HepG2 (cell line): Measurements from ENCODE around the gene SYVN1. TPM values are rescaled to one million over a fixed set of nuclear protein-coding genes. Genes with fewer than 3 reads are reported as not detected.
A peak's percentile ranks its signal among the peaks of the same experiment; 100 is the strongest.

Source experiments
- AGO1 ChIP-seq: fragments of 200-400 bp; formaldehyde crosslinking; IDR thresholded peaks from 2 replicates; pipeline ENCODE4 v1.6.1; 2017; ENCODE audit warnings: mild to moderate bottlenecking, low read depth, low read length, moderate library complexity; ENCODE audit not compliant: poor library complexity, severe bottlenecking
- ESRRA ChIP-seq: sonication (generic); formaldehyde crosslinking; IDR thresholded peaks from 2 replicates; pipeline ENCODE4 v1.5.1; 2020; ENCODE audit warnings: mild to moderate bottlenecking, low read depth, missing genetic modification reagents
- FOXC1 ChIP-seq: sonication (generic); formaldehyde crosslinking; IDR thresholded peaks from 2 replicates; pipeline ENCODE4 v1.8.0; 2022; ENCODE audit warnings: mild to moderate bottlenecking, missing genetic modification reagents, borderline replicate concordance
- LCORL ChIP-seq, 2 experiments: fragments of 450-650 bp in 1 of 2; sonication (generic) in 1 of 2; formaldehyde crosslinking in 1 of 2; IDR thresholded peaks; 2 replicates each; pipeline versions ENCODE4 v1.5.0 to v1.6.1; 2017 to 2020; ENCODE audit warnings: antibody characterized with exemption in 1 of 2, missing genetic modification reagents in 1 of 2
- MIER2 ChIP-seq: IDR thresholded peaks from 2 replicates; pipeline ENCODE4 v1.6.1; 2016; ENCODE audit warnings: missing biosample characterization, missing genetic modification reagents
- NCOA2 ChIP-seq: sonication (generic); formaldehyde crosslinking; IDR thresholded peaks from 2 replicates; pipeline ENCODE4 v1.8.0; 2022; ENCODE audit warnings: inconsistent platforms
- NFKBIZ ChIP-seq: IDR thresholded peaks from 2 replicates; pipeline ENCODE4 v1.6.1; 2018; ENCODE audit warnings: missing genetic modification reagents, missing compliant biosample characterization
- SNRNP70 ChIP-seq: fragments of 200-400 bp; formaldehyde crosslinking; IDR thresholded peaks from 2 replicates; pipeline ENCODE4 v1.6.1; 2017; ENCODE audit warnings: mild to moderate bottlenecking, low read depth, low read length, moderate library complexity
- STAG1 ChIP-seq: sonication (generic); formaldehyde crosslinking; IDR thresholded peaks from 2 replicates; pipeline ENCODE4 v1.4.0; 2020; ENCODE audit warnings: missing genetic modification reagents
- ZBTB20 ChIP-seq: sonication (generic); formaldehyde crosslinking; IDR thresholded peaks from 2 replicates; pipeline ENCODE4 v1.8.1; 2023; ENCODE audit warnings: missing genetic modification reagents, low read depth, mild to moderate bottlenecking, borderline replicate concordance
- ZFP62 ChIP-seq: sonication (generic); formaldehyde crosslinking; IDR thresholded peaks from 2 replicates; pipeline ENCODE4 v1.4.0; 2020; ENCODE audit warnings: missing genetic modification reagents
- ZFX ChIP-seq: sonication (generic); formaldehyde crosslinking; IDR thresholded peaks from 2 replicates; pipeline ENCODE4 v1.4.0; 2020; ENCODE audit warnings: mild to moderate bottlenecking, low read depth, missing genetic modification reagents, moderate library complexity
- ZNF619 ChIP-seq: sonication (generic); formaldehyde crosslinking; IDR thresholded peaks from 2 replicates; pipeline ENCODE4 v1.4.0; 2020; ENCODE audit warnings: mild to moderate bottlenecking, missing genetic modification reagents
- ZNF75D ChIP-seq: sonication (generic); formaldehyde crosslinking; IDR thresholded peaks from 2 replicates; pipeline ENCODE4 v1.8.1; 2023; ENCODE audit warnings: missing genetic modification reagents, mild to moderate bottlenecking, borderline replicate concordance
- polyA plus RNA-seq, 8 experiments: library from polyadenylated mRNA; depleted of rRNA in 3 of 8; stranded (reverse) in 7 of 8; unstranded in 1 of 8; fragments of >200 nt; fragmentation: Illumina TruSeq in 4 of 8; extraction: Trizol in 4 of 8; gene quantifications; 2 replicates each; pipeline versions ENCODE4 v1.2.1 to v1.2.3, GENCODE V29; 2011 to 2016; ENCODE audit warnings: low read depth in 4 of 8, missing spikeins in 1 of 8, mixed read lengths in 1 of 8; ENCODE audit not compliant: insufficient read depth in 1 of 8
- total RNA-seq, 5 experiments: library from RNA; depleted of rRNA; stranded (reverse); fragments of >200 nt; fragmentation: Illumina TruSeq; extraction: Trizol; gene quantifications; 2 replicates each; pipeline ENCODE4 v1.2.3, GENCODE V29; 2016; ENCODE audit warnings: low read depth in 1 of 5
- TF ChIP-seq, protein P1 (sequence below): sonication (generic); formaldehyde crosslinking; IDR thresholded peaks from 2 replicates; pipeline ENCODE4 v1.8.1; 2023; ENCODE audit warnings: mild to moderate bottlenecking, missing genetic modification reagents, borderline replicate concordance
- TF ChIP-seq, protein P2 (sequence below): sonication (generic); formaldehyde crosslinking; IDR thresholded peaks from 2 replicates; pipeline ENCODE4 v1.9.0; 2021; ENCODE audit warnings: missing genetic modification reagents, mild to moderate bottlenecking, borderline replicate concordance
- TF ChIP-seq, protein P3 (sequence below): sonication (generic); formaldehyde crosslinking; IDR thresholded peaks from 2 replicates; pipeline ENCODE4 v1.4.0; 2020; ENCODE audit warnings: mild to moderate bottlenecking, missing genetic modification reagents
- TF ChIP-seq, protein P4 (sequence below): sonication (generic); formaldehyde crosslinking; IDR thresholded peaks from 2 replicates; pipeline ENCODE4 v1.5.0; 2020; ENCODE audit warnings: missing genetic modification reagents, mild to moderate bottlenecking, borderline replicate concordance
- TF ChIP-seq, protein P5 (sequence below): sonication (generic); formaldehyde crosslinking; IDR thresholded peaks from 2 replicates; pipeline ENCODE4 v1.4.0; 2020; ENCODE audit warnings: missing genetic modification reagents

The SYVN1 gene
- total and polyA plus RNA-seq, 2 of the 13 experiments (the other 11 are each of a cell fraction or from before 2014, with no cell fraction given): 10.3 to 22.5 TPM

DNA sequence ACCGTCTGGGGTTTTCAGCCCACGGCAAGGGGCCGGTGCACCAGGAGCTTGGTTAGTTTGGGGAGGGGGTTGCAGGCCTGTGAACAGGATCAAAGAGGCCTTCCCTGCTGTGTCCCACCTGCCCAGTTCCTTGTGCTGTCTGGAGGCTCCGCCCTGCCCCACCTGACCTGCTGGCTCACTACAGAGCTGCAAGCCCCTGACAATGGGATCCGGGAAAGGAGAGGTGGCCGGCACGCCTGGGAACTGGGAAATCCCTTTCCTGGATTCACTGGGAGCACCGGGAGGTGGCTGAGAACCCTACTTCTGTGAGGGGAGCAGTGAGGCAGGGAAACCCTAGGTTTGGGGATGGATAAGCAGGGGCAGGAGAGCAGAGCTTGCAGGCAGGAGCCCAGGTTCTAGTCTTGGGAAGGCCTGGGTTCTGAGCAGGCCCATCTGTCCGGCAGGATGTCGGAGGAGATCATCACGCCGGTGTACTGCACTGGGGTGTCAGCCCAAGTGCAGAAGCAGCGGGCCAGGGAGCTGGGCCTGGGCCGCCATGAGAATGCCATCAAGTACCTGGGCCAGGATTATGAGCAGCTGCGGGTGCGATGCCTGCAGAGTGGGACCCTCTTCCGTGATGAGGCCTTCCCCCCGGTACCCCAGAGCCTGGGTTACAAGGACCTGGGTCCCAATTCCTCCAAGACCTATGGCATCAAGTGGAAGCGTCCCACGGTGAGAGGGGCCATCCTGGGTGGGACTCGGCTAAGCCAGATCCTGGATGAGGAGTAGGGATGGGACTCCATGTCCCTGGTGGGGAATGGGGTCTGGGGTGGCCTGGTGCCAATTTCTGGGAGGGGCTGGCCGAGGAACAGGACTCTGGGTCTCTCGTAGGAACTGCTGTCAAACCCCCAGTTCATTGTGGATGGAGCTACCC lies 48.2 kb upstream of the SYVN1 start (continued):
- TF ChIP-seq, protein P1, sequence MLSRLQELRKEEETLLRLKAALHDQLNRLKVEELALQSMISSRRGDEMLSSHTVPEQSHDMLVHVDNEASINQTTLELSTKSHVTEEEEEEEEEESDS (CRISPR knock-in tag): no peak
- TF ChIP-seq ZFP62 (CRISPR knock-in tag) (no peak), LCORL (IDR thresholded peaks at IDR 0.05) (no peak), LCORL (CRISPR knock-in tag; IDR thresholded peaks at IDR 0.05) (no peak), NFKBIZ (no peak), MIER2 (no peak), AGO1 (no peak), FOXC1 (CRISPR knock-in tag) (0 out of 2 replicates have a peak, but pooled peaks have one; percentile 6), STAG1 (CRISPR knock-in tag) (no peak), ZNF75D (CRISPR knock-in tag) (peak; percentile 16; the same call in 1 of the 2 replicates), ZNF619 (no peak), ZBTB20 (CRISPR knock-in tag) (no peak), ZFX (CRISPR knock-in tag) (peak; percentile 63), ESRRA (CRISPR knock-in tag) (no peak), NCOA2 (CRISPR knock-in tag) (no peak), SNRNP70 (no peak)
- TF ChIP-seq, protein P2, sequence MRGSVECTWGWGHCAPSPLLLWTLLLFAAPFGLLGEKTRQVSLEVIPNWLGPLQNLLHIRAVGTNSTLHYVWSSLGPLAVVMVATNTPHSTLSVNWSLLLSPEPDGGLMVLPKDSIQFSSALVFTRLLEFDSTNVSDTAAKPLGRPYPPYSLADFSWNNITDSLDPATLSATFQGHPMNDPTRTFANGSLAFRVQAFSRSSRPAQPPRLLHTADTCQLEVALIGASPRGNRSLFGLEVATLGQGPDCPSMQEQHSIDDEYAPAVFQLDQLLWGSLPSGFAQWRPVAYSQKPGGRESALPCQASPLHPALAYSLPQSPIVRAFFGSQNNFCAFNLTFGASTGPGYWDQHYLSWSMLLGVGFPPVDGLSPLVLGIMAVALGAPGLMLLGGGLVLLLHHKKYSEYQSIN (CRISPR knock-in tag): no peak
- TF ChIP-seq, protein P3, sequence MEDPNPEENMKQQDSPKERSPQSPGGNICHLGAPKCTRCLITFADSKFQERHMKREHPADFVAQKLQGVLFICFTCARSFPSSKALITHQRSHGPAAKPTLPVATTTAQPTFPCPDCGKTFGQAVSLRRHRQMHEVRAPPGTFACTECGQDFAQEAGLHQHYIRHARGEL (CRISPR knock-in tag): no peak
- TF ChIP-seq, protein P4, sequence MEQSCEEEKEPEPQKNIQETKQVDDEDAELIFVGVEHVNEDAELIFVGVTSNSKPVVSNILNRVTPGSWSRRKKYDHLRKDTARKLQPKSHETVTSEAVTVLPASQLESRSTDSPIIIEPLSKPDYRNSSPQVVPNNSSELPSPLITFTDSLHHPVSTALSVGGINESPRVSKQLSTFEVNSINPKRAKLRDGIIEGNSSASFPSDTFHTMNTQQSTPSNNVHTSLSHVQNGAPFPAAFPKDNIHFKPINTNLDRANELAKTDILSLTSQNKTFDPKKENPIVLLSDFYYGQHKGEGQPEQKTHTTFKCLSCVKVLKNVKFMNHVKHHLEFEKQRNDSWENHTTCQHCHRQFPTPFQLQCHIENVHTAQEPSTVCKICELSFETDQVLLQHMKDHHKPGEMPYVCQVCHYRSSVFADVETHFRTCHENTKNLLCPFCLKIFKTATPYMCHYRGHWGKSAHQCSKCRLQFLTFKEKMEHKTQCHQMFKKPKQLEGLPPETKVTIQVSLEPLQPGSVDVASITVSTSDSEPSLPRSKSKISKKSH: 0 out of 2 replicates have a peak, but pooled peaks have one; percentile 9
- TF ChIP-seq, protein P5, sequence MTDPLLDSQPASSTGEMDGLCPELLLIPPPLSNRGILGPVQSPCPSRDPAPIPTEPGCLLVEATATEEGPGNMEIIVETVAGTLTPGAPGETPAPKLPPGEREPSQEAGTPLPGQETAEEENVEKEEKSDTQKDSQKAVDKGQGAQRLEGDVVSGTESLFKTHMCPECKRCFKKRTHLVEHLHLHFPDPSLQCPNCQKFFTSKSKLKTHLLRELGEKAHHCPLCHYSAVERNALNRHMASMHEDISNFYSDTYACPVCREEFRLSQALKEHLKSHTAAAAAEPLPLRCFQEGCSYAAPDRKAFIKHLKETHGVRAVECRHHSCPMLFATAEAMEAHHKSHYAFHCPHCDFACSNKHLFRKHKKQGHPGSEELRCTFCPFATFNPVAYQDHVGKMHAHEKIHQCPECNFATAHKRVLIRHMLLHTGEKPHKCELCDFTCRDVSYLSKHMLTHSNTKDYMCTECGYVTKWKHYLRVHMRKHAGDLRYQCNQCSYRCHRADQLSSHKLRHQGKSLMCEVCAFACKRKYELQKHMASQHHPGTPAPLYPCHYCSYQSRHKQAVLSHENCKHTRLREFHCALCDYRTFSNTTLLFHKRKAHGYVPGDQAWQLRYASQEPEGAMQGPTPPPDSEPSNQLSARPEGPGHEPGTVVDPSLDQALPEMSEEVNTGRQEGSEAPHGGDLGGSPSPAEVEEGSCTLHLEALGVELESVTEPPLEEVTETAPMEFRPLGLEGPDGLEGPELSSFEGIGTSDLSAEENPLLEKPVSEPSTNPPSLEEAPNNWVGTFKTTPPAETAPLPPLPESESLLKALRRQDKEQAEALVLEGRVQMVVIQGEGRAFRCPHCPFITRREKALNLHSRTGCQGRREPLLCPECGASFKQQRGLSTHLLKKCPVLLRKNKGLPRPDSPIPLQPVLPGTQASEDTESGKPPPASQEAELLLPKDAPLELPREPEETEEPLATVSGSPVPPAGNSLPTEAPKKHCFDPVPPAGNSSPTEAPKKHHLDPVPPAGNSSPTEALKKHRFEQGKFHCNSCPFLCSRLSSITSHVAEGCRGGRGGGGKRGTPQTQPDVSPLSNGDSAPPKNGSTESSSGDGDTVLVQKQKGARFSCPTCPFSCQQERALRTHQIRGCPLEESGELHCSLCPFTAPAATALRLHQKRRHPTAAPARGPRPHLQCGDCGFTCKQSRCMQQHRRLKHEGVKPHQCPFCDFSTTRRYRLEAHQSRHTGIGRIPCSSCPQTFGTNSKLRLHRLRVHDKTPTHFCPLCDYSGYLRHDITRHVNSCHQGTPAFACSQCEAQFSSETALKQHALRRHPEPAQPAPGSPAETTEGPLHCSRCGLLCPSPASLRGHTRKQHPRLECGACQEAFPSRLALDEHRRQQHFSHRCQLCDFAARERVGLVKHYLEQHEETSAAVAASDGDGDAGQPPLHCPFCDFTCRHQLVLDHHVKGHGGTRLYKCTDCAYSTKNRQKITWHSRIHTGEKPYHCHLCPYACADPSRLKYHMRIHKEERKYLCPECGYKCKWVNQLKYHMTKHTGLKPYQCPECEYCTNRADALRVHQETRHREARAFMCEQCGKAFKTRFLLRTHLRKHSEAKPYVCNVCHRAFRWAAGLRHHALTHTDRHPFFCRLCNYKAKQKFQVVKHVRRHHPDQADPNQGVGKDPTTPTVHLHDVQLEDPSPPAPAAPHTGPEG (CRISPR knock-in tag): no peak
